Activated CD4-positive, alpha-beta T cell treated with anti-CD3 and anti-CD28 coated beads, Interleukin-10, Interleukin-2, amounts not matched to agents 100 ng/mL and 50 ng/mL, durations not matched to agents 16 hours and 8 hours (primary cell): ENCODE measurements around the gene KRT25.
"Not testable (repeated sequence)": the region's sequence is repeated elsewhere in the genome, so short reads cannot be mapped to it uniquely, and the experiment has no call there.

Experiments used
- DNase-seq: peaks from one replicate; pipeline ENCODE4 v3.0.0-alpha.2; 2020

Gene KRT25

DNA sequence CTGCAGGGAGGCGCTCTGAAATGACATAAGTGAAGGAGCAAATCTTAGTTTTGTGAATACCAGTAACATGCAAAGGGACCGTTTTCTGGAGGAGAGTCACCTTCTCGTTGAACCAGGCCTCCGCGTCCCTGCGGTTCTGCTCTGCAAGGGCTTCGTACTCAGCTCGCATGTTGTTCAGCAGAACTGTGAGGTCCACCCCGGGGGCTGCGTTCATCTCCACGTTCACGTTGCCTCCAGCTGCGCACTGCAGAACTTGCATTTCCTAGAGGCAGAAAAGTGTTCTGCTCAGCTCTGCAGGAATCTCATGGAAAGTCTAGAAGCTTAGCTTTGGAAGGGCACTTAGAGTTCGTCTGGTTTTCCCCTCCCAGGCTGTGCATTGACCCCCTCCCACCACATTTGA, 4.1 kb downstream of the KRT25 start:
- no peak for DNase-seq

DNA sequence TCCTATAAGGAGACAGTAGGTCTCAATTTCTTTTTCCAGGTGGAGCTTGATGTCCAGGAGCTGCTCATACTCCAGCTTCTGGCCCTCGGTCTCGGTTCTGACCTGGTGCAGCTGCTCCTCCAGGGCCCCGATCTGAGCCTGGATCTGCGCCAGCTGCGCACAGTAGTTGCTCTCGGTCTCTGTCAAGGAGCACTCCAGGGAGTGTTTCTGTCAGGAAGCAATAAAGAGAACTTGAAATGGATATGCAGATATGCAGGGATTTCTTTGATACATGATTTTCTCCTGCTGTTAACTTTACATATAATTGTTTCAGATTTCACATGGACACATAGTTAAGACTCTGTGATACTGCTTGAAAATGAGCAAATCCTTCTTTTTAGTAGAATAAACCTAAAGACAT, 4.7 kb downstream of the KRT25 start:
- DNase-seq = no peak

DNA sequence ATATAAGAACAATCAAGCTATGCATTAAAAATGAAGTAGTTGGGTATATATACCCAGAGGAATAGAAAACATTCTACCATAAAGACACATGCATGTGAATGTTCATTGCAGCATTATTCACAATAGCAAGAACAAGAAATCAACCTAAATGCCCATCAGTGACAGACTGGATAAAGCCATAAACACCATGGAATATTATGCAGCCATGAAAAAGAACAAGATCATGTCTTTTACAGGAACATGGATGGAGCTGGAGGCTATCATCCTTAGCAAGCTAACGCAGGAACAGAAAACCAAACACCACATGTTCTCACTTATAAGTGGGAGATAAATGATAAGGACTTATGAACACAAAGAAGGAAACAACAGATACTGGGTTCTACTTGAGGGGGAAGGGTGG, 6.5 kb downstream of the KRT25 start:
- not testable (repeated sequence) for DNase-seq

DNA sequence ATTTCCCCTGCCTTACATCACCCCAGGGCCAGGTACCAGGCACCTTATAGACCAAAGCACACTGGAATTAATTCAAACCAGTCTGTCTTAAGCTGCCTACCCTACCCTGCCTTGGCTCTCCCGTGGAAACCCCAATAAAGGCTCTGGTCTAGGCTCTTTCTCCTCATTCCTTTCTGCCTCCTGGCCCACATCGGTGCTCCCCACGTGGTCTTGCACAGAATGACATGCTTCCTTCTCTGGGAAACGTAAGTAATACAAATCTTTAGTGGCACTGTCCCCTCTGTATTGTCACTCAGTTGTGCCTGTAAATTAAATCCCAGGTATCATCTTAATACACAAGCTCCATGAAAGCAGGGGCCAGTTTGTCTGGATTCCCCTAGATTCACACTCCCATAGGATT, 16.6 kb downstream of the KRT25 start:
- no peak for DNase-seq

DNA sequence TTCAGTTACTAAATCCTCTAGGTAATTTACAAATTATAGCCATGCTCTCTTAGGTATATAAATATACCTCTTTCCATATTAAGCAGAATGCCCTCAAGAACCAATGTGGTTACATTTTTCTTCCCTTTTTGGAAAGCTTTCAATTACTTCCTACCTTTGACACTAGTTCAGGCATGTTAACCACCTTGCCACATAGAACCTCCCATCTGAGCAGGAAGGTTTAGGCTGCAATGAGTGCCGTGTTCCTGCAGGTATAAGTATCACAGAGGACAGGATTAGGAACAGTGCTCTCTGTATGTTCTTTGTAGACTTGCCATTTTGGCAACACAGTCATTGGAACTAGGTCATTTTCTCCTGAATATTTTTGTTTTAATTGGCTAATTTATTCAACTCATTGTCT, 20.1 kb downstream of the KRT25 start:
- DNase-seq = no peak

DNA sequence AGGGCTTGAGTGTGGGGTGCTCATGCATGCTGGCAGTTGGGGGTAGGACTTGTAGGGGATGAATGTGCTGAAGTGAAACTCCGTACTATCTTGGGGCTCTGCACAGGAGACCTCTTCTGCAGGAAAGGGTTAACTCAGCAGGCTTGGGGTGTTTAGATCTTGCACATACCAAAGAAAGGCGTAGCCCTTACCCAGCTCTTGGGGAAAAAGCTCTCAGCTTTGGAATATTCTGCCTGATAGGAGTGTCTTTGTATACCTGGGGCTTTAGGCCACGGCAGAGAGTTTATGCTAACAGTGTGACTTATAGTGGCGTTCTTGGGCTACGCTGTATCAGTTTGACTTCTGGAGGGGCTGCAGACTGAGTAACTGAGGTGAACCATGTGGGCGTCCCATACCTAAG, 21.1 kb downstream of the KRT25 start:
- no peak for DNase-seq

DNA sequence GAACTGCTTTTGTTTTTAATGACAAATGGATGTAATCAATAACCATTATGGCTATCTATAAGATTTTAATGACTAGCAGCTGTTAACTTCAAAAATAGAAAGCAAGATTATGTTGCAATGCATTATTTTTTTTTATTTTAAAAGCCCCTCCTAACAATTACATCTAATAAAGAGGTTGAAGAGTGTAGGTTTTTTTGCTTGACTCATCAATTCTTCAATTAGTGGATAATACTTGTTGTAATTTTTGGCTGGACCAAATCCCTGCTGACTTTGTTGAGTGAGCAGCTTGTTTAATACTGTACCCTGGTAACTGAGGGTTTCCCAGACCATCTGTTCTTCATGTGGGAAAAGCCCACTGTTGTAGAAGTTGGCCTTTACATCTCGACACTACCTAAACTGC, 24.2 kb downstream of the KRT25 start:
- DNase-seq = no peak

DNA sequence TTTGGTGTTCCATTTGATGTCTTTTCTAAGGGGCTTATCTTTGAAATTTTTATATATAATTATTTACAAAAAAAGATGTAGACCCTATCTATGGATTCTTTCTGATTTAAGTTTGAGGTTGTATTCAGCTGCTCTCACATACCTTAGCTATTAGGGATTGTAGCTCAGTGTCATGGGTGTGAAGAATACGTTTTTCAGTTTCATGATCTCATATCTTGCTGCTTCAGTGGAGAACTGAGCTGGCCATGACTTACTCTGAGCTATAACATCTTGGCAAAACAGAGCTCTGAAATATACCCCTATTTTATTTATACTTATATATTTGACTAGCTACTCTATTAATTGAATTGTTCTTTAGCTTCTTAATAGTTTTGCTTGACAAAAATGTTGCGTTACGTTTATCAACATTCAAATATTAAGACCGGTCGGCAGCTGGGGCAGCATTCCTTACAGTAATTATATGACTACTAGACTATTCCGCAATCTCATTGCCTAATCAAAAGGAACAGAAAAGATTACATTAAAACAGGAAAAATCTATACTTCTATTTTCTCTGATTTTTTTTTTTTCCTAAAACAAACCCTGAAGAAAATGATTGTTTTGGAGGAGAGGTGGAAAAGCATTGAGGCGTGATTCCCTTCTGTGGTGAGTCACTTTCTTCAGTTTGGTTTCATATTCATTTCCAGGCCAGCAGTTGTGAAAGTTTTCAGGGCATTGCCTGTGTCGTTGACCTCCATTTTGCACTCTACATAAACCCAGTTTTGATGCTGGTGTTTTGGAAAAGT, 27.5 kb downstream of the KRT25 start:
- no peak for DNase-seq

DNA sequence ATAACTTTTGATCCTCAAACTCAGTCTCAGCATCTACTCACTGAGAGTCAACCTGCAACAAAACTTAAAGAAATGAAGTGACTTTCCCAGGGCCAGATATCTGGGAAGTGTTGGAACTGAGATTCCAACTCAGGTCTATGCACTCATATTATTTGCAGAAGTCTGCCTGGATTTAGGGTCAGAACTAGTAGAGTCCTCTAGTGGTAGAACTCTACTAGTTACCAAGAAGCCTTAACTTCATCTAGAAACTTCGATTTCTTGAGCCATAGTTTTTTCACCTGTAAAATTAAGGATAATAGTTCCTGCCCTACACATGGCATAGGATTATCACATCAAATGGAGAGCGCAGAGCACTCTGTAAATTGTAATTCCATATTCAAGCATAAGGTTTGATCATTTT, 28.2 kb downstream of the KRT25 start:
- DNase-seq = peak; percentile 5

DNA sequence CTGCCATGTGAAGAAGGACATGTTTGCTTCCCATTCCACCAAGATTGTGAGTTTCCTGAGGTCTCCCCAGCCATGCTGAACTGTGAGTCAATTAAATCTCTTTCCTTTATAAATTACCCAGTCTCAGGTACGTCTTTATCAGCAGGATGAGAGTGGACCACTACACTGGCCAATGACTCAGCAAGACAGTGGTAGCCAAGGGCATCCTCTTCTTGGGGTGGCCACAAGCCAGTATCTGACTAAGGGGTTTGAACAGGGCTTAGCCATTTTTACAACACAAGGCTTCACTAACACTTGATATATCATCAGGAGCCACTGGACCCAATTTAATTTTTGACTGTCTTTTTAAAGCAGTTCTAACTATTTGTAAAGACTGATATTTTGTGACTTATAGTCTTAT, 30.5 kb downstream of the KRT25 start:
- no peak for DNase-seq

DNA sequence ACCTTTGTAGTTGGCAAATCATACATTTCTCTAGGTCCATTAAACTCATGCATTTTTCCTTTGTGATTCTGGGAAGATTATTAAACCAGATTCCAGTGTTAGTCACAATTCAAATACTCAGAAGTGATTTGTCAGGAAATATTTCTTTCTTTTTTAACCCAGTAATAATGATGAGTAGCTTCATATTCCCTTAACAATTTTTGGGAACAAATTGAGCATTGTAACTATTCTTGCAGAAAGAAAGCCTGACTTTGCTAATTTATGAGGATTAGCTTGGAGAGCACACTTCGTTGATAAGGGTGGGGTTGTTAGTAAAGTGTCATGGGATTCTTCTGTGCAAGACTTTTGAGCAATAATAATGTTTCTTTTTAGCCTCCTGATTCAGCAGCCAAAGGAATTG, 32.9 kb downstream of the KRT25 start:
- no peak for DNase-seq

DNA sequence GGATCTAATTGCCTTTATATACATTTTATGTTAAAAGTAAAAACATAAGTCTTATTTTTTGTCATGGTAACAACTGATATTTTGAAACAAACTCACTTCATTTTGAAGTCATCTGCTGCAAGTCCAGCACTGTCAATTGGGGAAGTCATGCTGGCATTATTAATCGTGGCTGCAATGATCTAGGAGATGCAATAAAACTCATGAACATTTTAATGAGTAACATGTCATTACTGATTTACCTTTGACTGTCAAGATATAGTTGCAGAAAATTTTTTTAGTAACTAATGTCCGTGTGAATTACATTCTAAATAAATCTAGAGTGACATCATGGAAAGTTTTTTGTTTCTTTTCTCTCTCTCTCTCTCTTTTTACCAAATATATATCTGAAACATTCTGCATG, 34.2 kb downstream of the KRT25 start:
- no peak for DNase-seq

DNA sequence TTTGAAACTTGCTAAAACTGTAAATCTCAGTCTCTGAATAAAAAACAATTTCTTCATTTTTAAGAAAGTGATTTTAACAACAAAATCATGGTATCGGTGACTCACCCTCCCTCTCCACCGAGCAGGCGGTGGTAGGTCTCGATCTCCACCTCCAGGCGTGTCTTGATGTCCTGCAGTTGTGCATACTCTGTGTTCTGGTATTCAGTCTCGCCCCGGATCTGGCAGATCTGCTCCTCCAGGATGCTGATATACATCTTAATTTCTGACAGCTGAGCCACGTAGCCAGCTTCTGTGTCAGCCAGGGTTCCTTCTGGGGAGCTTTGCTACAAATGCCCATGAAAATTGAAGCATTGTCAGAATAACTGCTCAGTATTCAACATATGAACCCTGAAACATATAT, 36.2 kb downstream of the KRT25 start:
- no peak for DNase-seq

DNA sequence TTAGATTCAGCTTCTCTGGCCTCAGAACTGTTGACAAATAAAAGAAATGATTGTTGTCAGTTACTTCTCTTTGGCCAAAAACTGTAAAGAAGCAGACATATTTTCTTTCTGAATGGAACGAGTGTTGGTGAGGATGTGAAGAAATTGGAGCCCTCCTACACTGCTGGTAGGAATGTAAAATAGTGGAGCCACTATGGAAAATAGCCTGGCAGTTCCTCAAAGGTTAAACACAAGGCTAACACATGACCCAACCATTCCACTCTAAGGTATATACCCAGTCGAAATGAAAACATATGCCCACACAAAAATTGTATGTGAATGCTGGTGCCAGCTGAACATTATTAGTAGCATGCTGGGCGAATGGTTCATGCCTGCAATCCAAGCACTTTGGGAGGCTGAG, 37.4 kb downstream of the KRT25 start:
- no peak for DNase-seq

DNA sequence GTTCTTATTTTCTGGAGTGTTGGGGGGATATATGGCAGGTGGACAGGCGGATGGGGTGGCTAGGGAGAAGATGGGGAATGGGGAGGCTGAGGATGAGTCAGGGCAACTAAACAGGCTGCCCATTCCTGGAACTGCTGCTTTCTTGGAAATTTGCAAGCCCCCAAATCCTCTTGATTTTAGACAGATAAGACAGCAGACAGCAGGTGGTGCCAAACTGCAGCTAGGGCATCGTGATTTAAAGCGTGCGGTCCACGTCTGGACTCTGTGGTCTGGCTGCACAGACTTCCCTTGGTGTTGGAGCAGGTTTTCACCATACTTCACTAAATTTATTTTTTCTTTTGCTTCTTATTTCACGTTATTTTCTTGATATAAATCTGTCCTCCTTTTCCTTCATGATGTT, 40.7 kb downstream of the KRT25 start:
- no peak for DNase-seq

DNA sequence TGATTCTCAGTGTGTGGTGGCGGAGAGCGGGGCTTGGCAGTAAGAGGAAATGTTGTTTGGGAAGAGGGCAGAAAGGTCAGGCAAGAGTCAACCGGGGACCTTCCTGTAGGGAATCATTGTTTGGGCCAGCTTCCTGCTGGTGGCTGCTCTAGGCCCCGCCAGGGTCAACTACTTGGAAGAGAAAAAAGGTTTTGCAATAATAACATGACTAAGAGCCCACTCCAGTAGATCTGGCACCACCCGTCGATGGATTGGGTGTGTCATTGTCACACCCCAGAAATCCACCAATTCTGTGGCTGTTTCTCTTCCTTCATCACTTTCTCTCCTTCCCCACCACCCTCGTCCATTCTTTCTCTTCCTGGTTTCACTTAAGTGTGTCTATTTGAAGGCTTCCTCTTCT, 47.4 kb downstream of the KRT25 start:
- no peak for DNase-seq

DNA sequence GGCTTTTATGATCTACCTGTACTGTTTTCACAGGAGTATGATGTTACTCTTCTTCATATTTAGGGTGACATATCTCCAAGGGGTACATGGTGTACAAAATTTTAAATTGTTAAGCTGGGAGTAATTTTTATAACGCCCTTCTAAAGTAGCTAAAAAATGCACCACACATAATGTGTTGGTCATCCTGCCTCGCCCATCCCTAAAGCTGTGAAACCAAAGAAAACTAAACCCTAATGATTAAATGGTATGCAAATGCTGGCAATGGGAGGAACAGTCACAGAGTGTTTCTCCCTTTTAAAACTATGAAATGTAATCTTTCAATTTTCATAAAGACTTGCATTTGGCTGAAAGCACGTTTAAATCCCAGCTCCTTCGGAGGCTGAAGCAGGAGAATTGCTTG, 49.5 kb downstream of the KRT25 start:
- DNase-seq = no peak

DNA sequence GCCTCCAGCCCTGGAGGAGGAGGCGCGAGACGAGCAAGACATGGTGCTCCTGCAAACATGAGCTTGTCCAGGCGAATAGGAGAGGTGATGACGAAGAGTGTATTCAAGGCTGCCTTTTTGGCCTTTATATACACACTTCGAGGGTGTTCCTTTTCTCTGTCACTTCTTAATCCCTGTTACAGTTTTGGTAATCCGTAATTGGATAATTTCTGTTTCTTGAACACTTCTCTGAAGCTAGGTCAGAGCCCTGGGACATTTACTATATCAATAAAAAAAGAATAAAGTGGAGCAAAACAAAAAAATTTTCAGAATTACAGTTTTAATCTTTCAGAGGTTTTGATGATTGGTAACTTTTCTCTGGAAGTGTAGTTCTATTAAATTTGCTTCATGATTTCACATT, 51.5 kb downstream of the KRT25 start, which contains the start of gene KRT24:
Gene KRT24 (minus strand): TSS at position 101 of the 400 bp plus-strand sequence. CDS start 59 bp downstream, at position 42.
- no peak for DNase-seq

DNA sequence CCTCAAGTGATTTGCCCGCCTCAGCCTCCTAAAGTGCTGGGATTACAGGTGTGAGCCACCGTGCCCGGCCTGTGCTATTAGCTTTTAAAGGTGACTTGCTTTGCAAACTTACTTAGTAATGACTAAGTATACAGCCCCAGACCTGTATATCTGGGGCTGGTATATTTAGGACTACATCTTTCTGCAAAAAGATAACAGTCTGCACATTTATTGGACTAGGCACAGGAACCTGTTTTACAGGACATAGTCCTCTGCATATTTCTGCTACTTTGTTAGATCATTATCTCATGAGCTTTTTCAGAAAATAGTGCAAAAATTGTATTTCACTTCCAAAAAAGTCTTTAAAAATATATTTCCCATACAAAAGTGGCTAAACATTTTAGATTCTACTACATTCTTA, 52.9 kb downstream of the KRT25 start:
- DNase-seq = no peak

DNA sequence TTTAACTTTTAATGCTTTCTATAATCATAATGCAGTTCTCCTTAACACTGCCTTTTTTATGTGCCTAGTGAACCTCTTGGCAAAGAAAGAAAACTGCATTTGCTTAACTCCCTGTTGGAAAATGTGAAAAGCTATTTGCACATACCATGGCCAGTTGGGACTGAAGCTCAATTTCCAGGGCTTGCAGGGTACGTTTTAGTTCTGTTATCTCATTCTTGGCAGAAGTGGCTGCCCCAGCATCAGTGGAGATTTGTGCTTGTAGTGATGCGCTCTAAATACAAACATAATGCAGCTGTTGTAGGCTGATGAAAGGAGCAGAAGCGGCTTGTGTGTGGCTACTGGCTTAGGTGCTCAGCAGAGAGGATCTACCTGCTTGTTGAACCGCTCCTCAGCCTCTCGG, 55.3 kb downstream of the KRT25 start:
- DNase-seq = no peak

DNA sequence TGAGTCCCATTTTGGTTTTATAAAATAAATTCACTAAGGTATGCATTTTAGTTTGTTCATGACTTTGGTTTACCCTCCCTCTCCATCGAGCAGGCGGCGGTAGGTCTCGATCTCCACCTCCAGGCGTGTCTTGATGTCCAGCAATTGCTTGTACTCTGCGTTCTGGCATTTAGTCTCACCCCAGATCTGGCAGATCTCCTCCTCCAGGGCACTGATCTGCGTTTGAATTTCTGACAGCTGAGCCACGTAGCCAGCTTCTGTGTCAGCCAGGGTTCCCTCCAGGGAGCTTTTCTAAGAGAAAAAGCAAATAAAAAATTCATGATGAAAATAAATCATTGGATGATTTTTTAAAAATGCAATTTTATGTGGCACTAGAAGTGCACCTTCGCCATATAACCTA, 55.8 kb downstream of the KRT25 start:
- DNase-seq = no peak
